ENCODE results near the gene PDE5A.

GRCh38 chr4:119489305-119489704 lies 139.3 kb downstream of the PDE5A start:
- TF ChIP-seq, protein P1, sequence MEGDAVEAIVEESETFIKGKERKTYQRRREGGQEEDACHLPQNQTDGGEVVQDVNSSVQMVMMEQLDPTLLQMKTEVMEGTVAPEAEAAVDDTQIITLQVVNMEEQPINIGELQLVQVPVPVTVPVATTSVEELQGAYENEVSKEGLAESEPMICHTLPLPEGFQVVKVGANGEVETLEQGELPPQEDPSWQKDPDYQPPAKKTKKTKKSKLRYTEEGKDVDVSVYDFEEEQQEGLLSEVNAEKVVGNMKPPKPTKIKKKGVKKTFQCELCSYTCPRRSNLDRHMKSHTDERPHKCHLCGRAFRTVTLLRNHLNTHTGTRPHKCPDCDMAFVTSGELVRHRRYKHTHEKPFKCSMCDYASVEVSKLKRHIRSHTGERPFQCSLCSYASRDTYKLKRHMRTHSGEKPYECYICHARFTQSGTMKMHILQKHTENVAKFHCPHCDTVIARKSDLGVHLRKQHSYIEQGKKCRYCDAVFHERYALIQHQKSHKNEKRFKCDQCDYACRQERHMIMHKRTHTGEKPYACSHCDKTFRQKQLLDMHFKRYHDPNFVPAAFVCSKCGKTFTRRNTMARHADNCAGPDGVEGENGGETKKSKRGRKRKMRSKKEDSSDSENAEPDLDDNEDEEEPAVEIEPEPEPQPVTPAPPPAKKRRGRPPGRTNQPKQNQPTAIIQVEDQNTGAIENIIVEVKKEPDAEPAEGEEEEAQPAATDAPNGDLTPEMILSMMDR (IDR thresholded peaks at IDR 0.05), result no peak
- TF ChIP-seq TCF7L2 (IDR thresholded peaks at IDR 0.05; ENCODE audit: low read depth, low read length), result no peak
- no peak for TF ChIP-seq SIN3A (IDR thresholded peaks at IDR 0.05; ENCODE audit: borderline replicate concordance, insufficient read depth, low read depth, low read length)
- TF ChIP-seq, protein P2, sequence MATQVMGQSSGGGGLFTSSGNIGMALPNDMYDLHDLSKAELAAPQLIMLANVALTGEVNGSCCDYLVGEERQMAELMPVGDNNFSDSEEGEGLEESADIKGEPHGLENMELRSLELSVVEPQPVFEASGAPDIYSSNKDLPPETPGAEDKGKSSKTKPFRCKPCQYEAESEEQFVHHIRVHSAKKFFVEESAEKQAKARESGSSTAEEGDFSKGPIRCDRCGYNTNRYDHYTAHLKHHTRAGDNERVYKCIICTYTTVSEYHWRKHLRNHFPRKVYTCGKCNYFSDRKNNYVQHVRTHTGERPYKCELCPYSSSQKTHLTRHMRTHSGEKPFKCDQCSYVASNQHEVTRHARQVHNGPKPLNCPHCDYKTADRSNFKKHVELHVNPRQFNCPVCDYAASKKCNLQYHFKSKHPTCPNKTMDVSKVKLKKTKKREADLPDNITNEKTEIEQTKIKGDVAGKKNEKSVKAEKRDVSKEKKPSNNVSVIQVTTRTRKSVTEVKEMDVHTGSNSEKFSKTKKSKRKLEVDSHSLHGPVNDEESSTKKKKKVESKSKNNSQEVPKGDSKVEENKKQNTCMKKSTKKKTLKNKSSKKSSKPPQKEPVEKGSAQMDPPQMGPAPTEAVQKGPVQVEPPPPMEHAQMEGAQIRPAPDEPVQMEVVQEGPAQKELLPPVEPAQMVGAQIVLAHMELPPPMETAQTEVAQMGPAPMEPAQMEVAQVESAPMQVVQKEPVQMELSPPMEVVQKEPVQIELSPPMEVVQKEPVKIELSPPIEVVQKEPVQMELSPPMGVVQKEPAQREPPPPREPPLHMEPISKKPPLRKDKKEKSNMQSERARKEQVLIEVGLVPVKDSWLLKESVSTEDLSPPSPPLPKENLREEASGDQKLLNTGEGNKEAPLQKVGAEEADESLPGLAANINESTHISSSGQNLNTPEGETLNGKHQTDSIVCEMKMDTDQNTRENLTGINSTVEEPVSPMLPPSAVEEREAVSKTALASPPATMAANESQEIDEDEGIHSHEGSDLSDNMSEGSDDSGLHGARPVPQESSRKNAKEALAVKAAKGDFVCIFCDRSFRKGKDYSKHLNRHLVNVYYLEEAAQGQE (IDR thresholded peaks at IDR 0.05; ENCODE audit: insufficient read depth in 1 of 2, low read depth in 2 of 2, low read length in 1 of 2), result no peak
- TF ChIP-seq POLR2AphosphoS5 (IDR thresholded peaks at IDR 0.05; ENCODE audit: low read depth, low read length), result no peak; the same call in 1 of the 2 replicates
